GM23248 (cell line): ENCODE results near the gene PYCR2. TPM values are rescaled to one million over a fixed set of nuclear protein-coding genes. Genes with fewer than 3 reads are reported as not detected.
"Not testable (repeated sequence)": the region's sequence is repeated elsewhere in the genome, so short reads cannot be mapped to it uniquely, and the experiment has no call there.

Experiments used
- DNase-seq: peaks from one replicate; pipeline ENCODE4 v3.0.0-alpha.2; 2015
- H2AFZ ChIP-seq: fragments of 200-600 bp; sonication (generic); 2 replicates; pipeline ENCODE4 v1.6.1; 2016; ENCODE audit warnings: antibody characterized with exemption
- H3F3A ChIP-seq: fragments of 200-600 bp; sonication (generic); 2 replicates; pipeline ENCODE4 v1.6.1; 2016; ENCODE audit warnings: mild to moderate bottlenecking, antibody characterized with exemption, mixed run types; ENCODE audit not compliant: insufficient read depth
- H3K27ac ChIP-seq: fragments of 200-600 bp; sonication (generic); 2 replicates; pipeline ENCODE4 v1.5.1; 2016; ENCODE audit warnings: mild to moderate bottlenecking
- H3K27me3 ChIP-seq: fragments of 200-600 bp; sonication (generic); replicated peaks from 2 replicates; pipeline ENCODE4 v1.6.1; 2016; ENCODE audit warnings: mild to moderate bottlenecking; ENCODE audit not compliant: insufficient read depth
- H3K36me3 ChIP-seq: fragments of 200-600 bp; sonication (generic); 2 replicates; pipeline ENCODE4 v1.6.1; 2016; ENCODE audit warnings: low read depth, mild to moderate bottlenecking
- H3K4me1 ChIP-seq: fragments of 200-600 bp; sonication (generic); 2 replicates; pipeline ENCODE4 v1.6.1; 2016; ENCODE audit warnings: mild to moderate bottlenecking; ENCODE audit not compliant: insufficient read depth
- H3K4me2 ChIP-seq: fragments of 200-600 bp; sonication (generic); one replicate; pipeline ENCODE4 v1.6.1; 2016; ENCODE audit warnings: mild to moderate bottlenecking; ENCODE audit not compliant: unreplicated experiment
- H3K4me3 ChIP-seq: fragments of 200-600 bp; sonication (generic); 2 replicates; pipeline ENCODE4 v1.5.1; 2016; ENCODE audit warnings: mild to moderate bottlenecking
- H3K79me2 ChIP-seq: fragments of 200-600 bp; sonication (generic); 2 replicates; pipeline ENCODE4 v1.6.1; 2016; ENCODE audit warnings: mild to moderate bottlenecking; ENCODE audit not compliant: insufficient read depth
- H3K9ac ChIP-seq: fragments of 200-600 bp; sonication (generic); 2 replicates; pipeline ENCODE4 v1.6.1; 2016; ENCODE audit warnings: mild to moderate bottlenecking
- H3K9me2 ChIP-seq: fragments of 200-600 bp; sonication (generic); 2 replicates; pipeline ENCODE4 v1.6.1; 2016; ENCODE audit warnings: mixed run types, mild to moderate bottlenecking, moderate library complexity; ENCODE audit not compliant: insufficient read depth
- H3K9me3 ChIP-seq: fragments of 200-600 bp; sonication (generic); one replicate; pipeline ENCODE4 v1.6.1; 2017; ENCODE audit warnings: low read depth
- H4K20me1 ChIP-seq: fragments of 200-600 bp; sonication (generic); 2 replicates; pipeline ENCODE4 v1.6.0; 2016; ENCODE audit not compliant: insufficient read depth
- EZH2 ChIP-seq: fragments of 200-600 bp; sonication (generic); IDR thresholded peaks from 2 replicates; pipeline ENCODE4 v1.6.1; 2018; ENCODE audit warnings: antibody characterized with exemption, mild to moderate bottlenecking; ENCODE audit not compliant: insufficient read depth, poor library complexity, severe bottlenecking
- EZH2phosphoT487 ChIP-seq: fragments of 200-600 bp; sonication (generic); IDR thresholded peaks from 2 replicates; pipeline ENCODE4 v1.6.1; 2018; ENCODE audit warnings: antibody characterized with exemption, moderate library complexity, mild to moderate bottlenecking, low read depth; ENCODE audit not compliant: insufficient read depth
- WGBS, 2 experiments: methylation state at CpG; one replicate each; pipeline ENCODE4 v1.1.6; 2015 to 2017; ENCODE audit warnings: low lambda C conversion rate in 2 of 2, low coverage in 1 of 2; ENCODE audit errors: missing lambda C conversion rate in 2 of 2; 5-methylcytosine and 5-hydroxymethylcytosine counted together
- in situ Hi-C: fragments of 300-500 bp; cut with MboI; formaldehyde crosslinking; loops from 2 replicates; pipeline ENCODE4 v1.15.0; 2020
- polyA plus RNA-seq: library from polyadenylated mRNA; unstranded; fragments of >200 nt; fragmentation: Nextera tagmentation; extraction: Ambion mirVana; gene quantifications from 2 replicates; pipeline ENCODE4 v1.2.1, GENCODE V29; 2016
- total RNA-seq: library from RNA; depleted of rRNA; stranded (reverse); fragments of >200 nt; shearing (Covaris generic); gene quantifications from 2 replicates; pipeline ENCODE4 v1.2.3, GENCODE V29; 2014

PYCR2 gene
- total and polyA plus RNA-seq, 2 experiments from 2014 or later, result 55.5 to 59.1 TPM

GRCh38 chr1:225937048-225937968, 13.3 kb upstream of the PYCR2 start:
- TF ChIP-seq EZH2 (no peak), EZH2phosphoT487 (no peak)
- peak overlapping the region; percentile 48; the same call in 1 of the 2 replicates for H2AFZ ChIP-seq

GRCh38 chr1:225936523-225936922, 12.5 kb upstream of the PYCR2 start:
- no peak overlapping the region for H3K4me2 ChIP-seq
- WGBS, 2 experiments, result 38 to 44% methylated on average over 3 of the region's 3 CpGs
- no peak for TF ChIP-seq EZH2phosphoT487
- no peak for TF ChIP-seq EZH2

More at GRCh38 chr1:225937048-225937968, 13.3 kb upstream of the PYCR2 start:
- no peaks in the 10 kb centered on the region for H3K9me2 ChIP-seq
- WGBS, 2 experiments, result 94 to 97% methylated on average over 19 to 21 of the region's 21 CpGs
- peaks cover 13% of the 10 kb centered on the region; the same call in 1 of the 2 replicates for H3K4me1 ChIP-seq
- no peaks in the 10 kb centered on the region for H4K20me1 ChIP-seq
- no peak overlapping the region for H3K4me3 ChIP-seq
- peaks cover 6% of the 10 kb centered on the region; the same call in 1 of the 2 replicates for H3F3A ChIP-seq
- no peaks in the 10 kb centered on the region for H3K79me2 ChIP-seq
- no peak overlapping the region for H3K4me2 ChIP-seq
- H3K36me3 ChIP-seq, result no peaks in the 10 kb centered on the region
- DNase-seq, result no peak
- no peak overlapping the region for H3K9ac ChIP-seq
- H3K27me3 ChIP-seq, result no peaks in the 10 kb centered on the region
- no peak overlapping the region for H3K27ac ChIP-seq
- H3K9me3 ChIP-seq, result no peaks in the 10 kb centered on the region
- in situ Hi-C loops, result no loop called here

GRCh38 chr1:225936086-225936485, 12.0 kb upstream of the PYCR2 start:
- H3K9me2 ChIP-seq, H3F3A ChIP-seq, H3K36me3 ChIP-seq, H4K20me1 ChIP-seq, H3K9ac ChIP-seq, H2AFZ ChIP-seq, H3K27me3 ChIP-seq, H3K4me2 ChIP-seq, H3K9me3 ChIP-seq, H3K27ac ChIP-seq, H3K4me3 ChIP-seq, in situ Hi-C loops, H3K79me2 ChIP-seq: not testable (repeated sequence)
- DNase-seq, result peak; percentile 49
- peaks cover 13% of the 10 kb centered on the region; the same call in 1 of the 2 replicates for H3K4me1 ChIP-seq
- WGBS, 2 experiments, result 29 to 45% methylated on average over 7 to 8 of the region's 8 CpGs

More at GRCh38 chr1:225936523-225936922, 12.5 kb upstream of the PYCR2 start:
- no peak for DNase-seq
- no peak overlapping the region for H3K27ac ChIP-seq
- H3K4me1 ChIP-seq, result peaks cover 13% of the 10 kb centered on the region; the same call in 1 of the 2 replicates
- no peaks in the 10 kb centered on the region for H4K20me1 ChIP-seq
- no peak overlapping the region for H3K9ac ChIP-seq
- H3K36me3 ChIP-seq, result no peaks in the 10 kb centered on the region
- peaks cover 6% of the 10 kb centered on the region; the same call in 1 of the 2 replicates for H3F3A ChIP-seq
- H3K9me2 ChIP-seq, result no peaks in the 10 kb centered on the region
- no peak overlapping the region for H3K4me3 ChIP-seq
- H3K27me3 ChIP-seq, result no peaks in the 10 kb centered on the region
- H3K79me2 ChIP-seq, result no peaks in the 10 kb centered on the region
- peak overlapping the region; percentile 48; the same call in 1 of the 2 replicates for H2AFZ ChIP-seq
- in situ Hi-C loops, result no loop called here
- H3K9me3 ChIP-seq, result no peaks in the 10 kb centered on the region

- Histone ChIP-seq H3K4me1 (peaks cover 13% of the 10 kb centered on the region; the same call in 1 of the 2 replicates), H3K9me3 (no peaks in the 10 kb centered on the region), H3K27ac (no peak overlapping the region), H3F3A (peaks cover 6% of the 10 kb centered on the region; the same call in 1 of the 2 replicates), H3K36me3 (no peaks in the 10 kb centered on the region), H3K27me3 (no peaks in the 10 kb centered on the region), H4K20me1 (no peaks in the 10 kb centered on the region), H2AFZ (no peak overlapping the region), H3K4me3 (no peak overlapping the region), H3K79me2 (no peaks in the 10 kb centered on the region), H3K9ac (no peak overlapping the region), H3K4me2 (no peak overlapping the region), H3K9me2 (no peaks in the 10 kb centered on the region)
- WGBS, 2 experiments, result 95 to 97% methylated on average over 5 of the region's 5 CpGs
- no peak for DNase-seq
- in situ Hi-C loops, result no loop called here
- no peak for TF ChIP-seq EZH2
- TF ChIP-seq EZH2phosphoT487, result no peak
These were observed 10.7 kb upstream of the PYCR2 start for GRCh38 chr1:225934711-225935110.
